GM19455 (cell line): Measurements from ENCODE around the gene UPK3BL1.
"Not testable (repeated sequence)": the region's sequence is repeated elsewhere in the genome, so short reads cannot be mapped to it uniquely, and the experiment has no call there.

Source experiments
- ATAC-seq: cut with Tn5 transposase; IDR thresholded peaks from one replicate; pipeline ENCODE4 v1.9.1; 2021; ENCODE audit not compliant: unreplicated experiment

The UPK3BL1 gene, protein sequence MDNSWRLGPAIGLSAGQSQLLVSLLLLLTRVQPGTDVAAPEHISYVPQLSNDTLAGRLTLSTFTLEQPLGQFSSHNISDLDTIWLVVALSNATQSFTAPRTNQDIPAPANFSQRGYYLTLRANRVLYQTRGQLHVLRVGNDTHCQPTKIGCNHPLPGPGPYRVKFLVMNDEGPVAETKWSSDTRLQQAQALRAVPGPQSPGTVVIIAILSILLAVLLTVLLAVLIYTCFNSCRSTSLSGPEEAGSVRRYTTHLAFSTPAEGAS

DNA sequence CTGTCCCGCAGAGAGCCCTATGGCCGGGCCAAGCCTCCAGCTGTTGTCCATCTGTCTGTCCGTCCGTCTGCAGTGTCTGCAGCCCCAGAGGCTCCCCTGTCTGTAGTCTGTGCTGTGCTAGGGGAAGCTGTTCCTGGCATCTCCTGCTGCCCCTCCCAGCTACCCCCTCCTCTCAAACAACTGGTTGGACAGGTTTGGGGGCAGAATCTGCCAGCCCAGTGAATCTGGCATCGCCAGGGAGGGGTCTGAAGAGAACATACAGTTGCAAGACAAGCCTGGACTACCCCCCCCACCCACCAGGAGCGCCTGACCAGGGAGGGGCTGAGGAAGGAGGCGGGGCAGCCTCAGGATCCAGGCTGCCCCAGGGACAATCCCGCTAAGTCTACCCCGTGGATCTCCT is at the start of gene UPK3BL1:
TSS of gene UPK3BL1 (minus strand) at position 101 of the 400 bp plus-strand sequence. CDS start at position 51, 50 bp downstream.
- not testable (repeated sequence) for ATAC-seq

DNA sequence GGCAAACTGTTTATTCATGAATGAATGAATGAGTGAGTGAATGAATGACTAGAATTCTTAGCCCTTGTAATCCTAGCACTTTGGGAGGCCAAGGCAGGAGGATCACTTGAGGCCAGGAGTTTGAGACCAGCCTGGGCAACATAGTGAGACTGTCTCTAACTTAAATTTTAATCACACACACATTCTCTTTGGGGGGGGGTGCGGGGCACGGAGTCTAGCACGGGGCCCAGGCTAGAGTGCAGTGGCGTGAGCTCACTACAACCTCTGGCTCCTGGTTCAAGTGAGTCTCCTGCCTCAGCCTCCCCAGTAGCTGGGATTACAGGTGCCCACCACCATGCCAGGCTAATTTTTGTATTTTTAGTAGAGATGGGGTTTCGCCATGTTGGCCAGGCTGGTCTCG is 48.0 kb upstream of the UPK3BL1 start:
- ATAC-seq, result not testable (repeated sequence)

DNA sequence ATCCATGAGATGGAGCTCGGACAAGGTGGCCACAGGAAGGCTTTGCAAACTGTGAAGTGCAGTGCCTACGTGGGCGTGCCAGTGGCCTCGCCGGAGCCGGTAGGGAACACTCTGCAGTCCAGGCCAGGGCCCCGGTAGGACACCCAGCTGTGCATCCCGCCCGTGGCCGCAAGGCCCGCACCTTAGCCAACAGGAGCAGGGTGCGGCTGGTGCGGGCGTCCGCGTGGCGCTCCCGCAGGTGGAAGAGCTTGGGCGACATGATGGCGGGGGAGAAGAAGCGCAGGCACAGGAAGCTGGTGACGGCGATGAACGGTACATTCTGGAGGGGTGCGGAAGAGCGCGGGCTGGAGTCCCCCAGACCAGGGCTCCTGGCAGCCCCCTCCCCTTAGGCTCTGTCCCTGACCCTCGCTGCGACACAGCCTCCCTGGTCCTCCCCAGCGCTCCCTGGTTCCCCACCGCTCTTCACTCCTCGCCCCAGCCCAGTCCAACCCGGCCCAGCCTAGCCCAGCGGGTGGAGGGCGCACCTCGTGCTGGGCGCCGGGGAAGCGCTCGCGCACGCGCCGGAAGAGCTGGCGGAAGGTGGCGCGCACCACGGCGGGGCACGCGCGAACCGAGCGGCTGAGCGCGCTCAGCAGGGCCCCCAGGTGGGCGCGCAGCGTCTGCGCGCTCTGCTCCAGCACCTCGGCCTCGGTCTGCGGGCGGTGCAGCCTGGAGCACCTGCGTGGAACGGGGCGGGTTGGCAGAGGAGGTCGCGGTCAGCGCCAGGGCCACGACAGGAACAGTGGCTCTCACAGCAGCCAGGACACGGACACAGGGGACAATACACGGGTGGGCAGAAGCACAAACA is 47.1 kb upstream of the UPK3BL1 start:
- ATAC-seq, result peak; percentile 61

DNA sequence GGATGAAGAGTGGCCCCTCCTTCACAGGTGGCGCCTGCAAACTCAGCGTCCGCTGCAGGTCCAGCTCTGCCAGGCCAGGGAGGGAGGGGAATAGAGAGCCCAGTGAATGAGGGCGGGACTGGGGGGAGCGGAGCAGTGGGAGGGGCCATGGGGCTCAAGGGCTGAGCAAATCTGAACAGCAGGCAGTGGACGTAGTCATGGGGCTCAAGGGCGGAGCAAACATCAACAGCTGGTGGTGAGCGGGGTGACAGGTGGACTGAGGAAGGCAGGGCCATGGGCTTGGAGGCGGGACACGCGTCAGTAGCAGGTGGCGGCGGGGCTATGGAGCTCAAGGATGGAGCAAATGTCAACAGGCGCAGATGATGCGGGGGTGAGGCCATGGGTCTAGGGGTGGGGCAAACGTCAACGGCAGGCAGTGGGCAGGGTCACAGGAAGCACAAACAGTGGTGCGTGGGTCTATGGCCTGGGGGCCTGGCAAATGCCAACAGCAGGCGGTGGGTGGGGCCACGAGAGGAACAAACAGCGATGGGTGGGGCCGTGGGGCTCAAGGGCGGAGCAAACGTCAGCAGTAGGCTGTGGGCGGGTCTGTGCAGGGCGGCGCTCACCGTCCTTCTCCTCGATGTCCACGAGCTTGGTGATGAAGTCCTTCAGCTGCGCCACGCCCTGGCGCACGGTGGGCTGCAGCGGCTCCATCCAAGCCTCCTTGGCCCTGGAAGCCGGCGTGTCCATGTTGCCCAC is 45.9 kb upstream of the UPK3BL1 start:
- peak; percentile 86 for ATAC-seq

DNA sequence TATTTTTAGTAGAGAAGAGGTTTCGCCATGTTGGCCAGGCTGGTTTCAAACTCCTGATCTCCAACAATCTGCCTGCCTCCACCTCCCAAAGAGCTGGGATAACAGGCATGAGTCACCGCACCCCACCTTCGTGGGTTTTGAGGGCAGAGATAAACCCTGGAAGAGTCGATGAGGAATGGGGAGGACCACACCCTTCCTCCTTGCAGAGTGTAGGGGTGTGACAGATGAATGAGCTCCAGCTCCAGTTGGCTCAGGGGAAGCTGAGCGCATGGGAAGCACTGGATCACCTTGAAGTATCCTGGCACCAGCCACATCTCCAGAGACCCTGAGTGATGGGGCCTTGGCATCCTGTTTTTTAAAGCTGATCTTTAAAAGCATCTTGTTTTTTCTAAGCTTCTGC is 40.0 kb upstream of the UPK3BL1 start:
- not testable (repeated sequence) for ATAC-seq

DNA sequence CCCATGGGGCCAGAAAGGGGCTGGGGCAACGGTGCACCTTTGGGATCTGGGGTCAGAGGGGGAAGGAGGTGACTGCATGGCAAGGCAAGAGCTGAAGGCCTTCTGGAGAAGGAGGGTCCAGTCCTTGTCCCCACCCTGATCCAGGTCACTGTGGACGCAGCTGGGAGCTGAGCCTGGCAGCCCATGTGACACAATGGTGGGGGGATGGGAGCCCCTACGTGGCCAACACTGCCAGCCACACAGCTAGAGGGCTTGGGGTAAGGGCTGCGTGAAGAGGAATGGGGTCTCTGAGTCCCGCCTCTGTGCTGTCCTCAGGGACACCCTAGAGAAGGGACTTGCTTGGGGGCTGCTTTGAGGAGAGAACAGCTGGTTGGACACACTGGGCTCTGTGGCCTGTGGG is 38.2 kb upstream of the UPK3BL1 start:
- ATAC-seq, result not testable (repeated sequence)

DNA sequence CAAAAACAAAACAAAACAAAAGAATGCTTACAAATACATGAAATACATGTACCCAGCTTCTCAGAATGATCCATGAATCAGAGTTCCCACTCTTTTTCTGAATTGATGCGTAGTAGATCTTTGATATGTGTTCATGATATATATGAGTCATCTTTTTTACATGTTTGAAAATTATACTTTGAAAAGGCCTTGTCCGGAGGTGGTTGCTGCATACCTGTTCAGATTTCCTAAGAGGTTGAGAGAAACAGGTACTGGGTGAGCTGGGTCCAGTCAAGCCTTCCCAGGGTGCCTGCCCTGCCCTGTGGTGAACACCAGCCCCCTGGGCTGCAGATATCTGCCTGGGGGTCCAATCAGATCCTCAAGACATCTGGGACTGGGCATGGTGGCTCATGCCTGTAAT is 33.0 kb upstream of the UPK3BL1 start:
- not testable (repeated sequence) for ATAC-seq

DNA sequence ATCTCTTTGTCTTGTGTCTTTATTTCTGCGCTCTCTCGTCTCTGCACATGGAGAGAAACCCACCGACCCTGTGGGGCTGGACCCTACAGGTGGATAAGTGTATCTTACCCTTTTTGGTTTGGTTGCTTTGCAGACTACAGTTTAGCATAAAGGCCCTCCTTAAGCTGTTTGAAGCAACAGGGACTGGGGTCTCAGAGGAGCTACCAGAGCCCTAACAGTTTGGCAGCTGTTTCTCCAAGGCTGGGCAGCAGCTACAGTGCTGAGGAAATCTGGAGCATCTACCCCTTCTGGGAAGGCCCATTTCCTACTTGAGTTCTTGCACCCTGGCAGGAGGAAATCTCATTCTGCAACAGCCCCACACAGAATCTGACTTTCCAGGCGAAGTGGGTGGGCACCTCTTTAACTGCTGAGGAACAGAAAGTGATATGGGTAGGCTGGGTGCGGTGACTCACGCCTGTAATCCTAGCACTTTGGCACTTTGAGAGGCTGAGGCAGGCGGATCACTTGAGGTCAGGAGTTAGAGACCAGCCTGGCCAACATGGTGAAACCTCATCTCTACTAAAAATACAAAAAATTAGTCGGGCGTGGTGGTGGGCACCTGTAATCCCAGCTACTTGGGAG is 31.0 kb upstream of the UPK3BL1 start:
- not testable (repeated sequence) for ATAC-seq

DNA sequence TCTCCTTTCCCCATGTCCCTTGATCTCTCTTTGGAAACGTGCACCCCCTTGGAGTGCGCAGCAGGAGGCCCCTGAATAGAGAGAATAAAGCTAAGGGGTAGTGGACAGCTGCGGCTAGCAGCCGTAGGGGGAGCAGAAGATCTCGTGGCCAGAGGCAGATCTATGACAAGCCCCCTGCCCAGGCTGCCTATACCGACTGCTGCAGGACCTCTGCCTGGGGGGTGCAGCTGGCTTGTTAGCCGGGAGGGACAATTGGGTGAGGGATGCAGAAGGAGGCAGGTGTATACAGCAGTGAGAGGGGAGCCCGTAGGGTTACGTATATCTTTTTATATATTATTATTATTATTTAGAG is 29.3 kb upstream of the UPK3BL1 start:
- not testable (repeated sequence) for ATAC-seq

DNA sequence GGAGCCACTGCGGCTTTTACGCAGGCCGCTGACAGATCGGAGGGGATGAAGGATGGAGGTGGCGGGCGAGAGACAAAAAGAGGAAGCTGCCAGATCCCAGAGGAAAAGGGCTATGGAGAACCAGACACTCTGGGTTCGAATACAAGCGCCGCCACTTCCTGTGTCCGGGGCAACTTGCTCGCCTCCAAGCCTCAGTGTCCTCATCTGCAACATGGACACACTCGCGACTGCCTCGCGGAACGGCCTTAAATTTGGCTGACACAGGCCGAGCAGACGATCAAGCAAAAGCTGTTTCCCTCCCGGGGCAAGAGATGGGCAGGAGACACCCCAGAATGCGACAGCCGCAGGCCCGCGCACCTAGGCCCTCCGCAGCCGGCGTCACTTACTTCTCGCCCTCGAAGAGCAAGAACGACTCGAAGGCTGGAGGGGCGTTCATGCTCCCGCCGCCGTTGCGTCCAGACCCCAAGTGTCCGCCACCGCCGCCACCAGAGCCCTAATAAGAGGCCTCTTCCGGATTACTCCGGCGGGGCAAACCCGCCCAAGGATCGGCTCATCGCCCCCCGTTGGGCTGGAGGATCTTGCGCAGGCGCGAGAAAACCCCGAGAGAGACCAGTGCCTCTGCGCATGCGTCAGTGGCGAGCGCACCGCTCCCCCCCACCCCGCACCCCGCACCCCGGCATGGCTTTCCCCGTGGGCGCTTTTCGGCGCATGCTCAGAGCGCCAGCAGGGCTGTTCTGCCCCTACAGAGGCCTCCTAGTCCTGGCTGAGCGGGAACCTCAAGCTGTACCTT is 28.8 kb upstream of the UPK3BL1 start, which contains the start of gene POLR2J2:
TSS of gene POLR2J2 (minus strand) at position 498 of the 790 bp plus-strand sequence. CDS start at position 436, 62 bp downstream.
- ATAC-seq, result peak; percentile 62

DNA sequence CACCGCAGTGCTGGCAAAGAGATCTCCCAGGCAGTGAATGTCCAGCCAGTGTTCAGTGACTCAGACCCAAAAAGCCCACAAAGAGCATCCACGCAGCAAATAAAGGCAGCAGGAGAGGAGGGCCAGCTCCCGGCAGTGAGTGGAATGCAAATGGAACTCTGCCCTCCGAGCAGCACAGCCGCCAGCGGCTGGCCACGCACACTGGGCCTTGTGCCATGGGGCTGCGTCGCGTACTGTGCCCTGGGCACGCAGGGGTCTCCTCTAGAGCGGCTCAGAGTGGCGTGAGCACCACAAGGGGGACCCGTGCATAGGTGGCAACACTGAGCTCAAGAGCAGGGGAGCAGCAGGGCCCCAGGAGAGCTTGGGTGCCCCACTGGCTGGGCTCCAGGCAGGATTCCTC is 24.9 kb upstream of the UPK3BL1 start:
- ATAC-seq, result not testable (repeated sequence)

DNA sequence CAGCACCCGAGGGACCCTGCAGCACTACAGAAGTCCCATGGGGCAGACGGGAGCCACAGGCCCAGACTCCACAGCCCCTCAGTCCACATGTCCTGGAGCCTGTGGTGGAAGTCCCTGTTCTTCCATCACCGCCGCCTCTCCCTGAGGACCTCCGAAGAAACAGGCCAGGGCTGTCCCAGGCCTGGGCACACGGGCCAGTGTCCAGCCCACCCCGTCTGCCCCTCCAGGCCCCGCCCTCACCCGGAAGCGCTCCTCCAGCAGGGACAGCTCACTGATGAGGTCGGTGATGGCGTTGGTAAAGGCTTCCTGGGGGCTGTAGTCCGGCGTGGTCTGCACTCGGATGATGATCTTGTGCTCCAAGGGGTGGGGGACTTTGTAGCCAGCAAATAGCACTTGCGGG is 24.3 kb upstream of the UPK3BL1 start:
- not testable (repeated sequence) for ATAC-seq

DNA sequence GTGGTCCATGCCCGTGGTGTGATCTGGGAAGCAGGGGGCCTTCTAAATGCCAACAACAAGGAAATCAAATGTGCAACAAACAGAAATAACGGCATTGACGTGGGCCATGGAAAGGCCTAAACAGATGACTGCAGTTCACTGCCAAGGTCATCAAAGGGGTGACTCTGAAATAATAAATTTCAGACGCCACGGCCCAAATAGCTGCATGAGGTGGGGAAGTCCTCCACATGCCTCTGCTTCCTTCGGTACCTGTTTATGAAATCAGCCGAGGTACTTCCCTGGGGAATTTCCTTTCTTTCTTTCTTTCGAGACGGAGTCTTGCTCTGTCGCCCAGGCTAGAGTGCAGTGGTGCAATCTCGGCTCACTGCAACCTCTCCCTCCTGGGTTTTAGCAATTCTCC is 22.2 kb upstream of the UPK3BL1 start:
- not testable (repeated sequence) for ATAC-seq

DNA sequence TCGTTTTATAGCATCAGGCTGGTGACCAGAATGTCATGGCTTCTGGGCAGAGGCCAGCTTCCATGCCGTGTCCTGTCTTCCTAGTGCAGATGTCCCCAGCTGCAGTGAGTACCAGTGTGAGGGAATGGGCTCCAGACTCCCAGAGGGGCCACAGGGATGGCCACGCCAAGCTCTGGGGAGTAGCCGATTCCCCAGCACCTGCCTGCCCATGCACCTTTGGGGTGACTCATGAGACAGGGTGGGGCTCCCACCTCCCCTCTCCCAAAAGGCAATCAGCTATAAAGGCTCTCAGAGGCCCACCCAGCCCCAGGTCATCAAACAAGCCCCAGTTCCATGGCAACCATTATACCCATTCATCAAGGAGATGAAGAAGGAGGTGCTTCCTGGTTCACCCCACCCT is 7.3 kb upstream of the UPK3BL1 start, which contains the start of gene SPDYE2B:
TSS of gene SPDYE2B (plus strand) at position 396 of the 400 bp plus-strand sequence. CDS start 2,030 bp downstream, outside the sequence.
- ATAC-seq, result not testable (repeated sequence)

DNA sequence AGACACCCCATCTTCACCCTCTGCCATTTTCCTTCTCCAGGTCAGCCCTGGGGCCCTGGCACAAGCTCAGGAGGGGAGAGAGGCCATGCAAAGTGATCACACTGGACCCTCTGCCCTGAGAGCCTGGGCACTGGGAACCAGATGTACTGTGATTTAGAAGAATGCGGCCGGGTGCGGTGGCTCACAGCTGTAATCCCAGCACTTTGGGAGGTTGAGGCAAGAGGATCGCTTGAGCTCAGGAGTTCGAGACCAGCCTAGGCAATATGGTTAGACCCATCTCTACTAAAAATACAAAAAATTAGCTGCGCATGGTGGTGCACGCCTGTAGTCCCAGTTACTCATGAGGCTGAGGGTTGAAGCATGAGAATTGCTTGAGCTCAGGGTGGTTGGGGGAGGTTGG is 5.2 kb upstream of the UPK3BL1 start:
- not testable (repeated sequence) for ATAC-seq

DNA sequence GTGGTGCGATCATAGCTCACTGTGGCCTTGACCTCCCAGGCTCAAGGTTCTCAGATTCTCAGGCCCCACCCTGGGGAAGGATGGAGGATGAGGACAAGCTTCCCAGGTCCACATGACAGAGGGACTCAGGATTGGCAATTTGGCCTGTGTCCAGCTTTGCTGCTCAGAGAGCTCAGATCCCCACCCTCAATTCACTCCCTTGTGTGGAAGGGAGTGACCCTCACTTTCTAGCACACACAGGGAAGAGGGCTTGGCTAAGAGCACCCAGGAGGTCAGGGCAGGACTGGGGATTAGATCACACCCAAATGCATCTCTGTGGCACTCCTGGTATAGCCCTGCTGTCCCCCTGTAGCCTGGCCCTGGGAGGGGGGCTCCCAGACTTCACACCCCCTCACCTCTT is 813 bp upstream of the UPK3BL1 start:
- not testable (repeated sequence) for ATAC-seq

DNA sequence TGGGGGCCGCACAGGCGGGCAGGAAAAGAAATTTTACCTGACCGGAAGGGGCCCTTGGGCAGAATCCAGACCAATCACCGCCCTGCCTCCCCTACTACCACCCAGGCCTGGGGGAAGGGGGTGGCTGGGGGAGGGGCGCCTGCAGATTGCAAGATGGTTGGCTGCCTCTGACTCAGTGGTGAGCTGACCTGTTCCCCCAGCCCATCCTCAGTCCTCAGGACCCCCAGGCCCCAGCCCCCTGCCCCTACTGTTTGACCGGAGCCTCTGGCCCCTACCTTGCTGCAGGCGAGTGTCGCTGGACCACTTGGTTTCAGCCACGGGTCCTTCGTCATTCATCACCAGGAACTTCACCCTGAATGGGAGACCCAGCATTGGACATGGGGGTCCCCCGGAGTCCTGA is 3.7 kb downstream of the UPK3BL1 start:
- ATAC-seq, result not testable (repeated sequence)

DNA sequence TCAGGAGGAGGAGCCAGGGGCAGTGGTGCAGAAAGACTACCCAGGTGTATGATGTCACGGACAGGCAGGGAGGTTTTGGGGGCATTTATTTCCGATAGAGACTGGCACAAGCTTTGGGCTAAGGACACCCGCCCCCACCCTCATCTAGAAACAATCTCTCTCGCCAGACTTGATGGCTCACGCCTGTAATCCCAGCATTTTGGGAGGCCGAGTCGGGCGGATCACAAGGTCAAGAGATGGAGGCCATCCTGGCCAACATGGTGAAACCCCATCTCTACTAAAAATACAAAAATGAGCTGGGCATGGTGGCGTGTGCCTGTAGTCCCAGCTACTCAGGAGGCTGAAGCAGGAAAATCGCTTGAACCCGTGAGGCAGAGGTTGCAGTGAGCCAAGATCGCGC is 5.6 kb downstream of the UPK3BL1 start:
- not testable (repeated sequence) for ATAC-seq

DNA sequence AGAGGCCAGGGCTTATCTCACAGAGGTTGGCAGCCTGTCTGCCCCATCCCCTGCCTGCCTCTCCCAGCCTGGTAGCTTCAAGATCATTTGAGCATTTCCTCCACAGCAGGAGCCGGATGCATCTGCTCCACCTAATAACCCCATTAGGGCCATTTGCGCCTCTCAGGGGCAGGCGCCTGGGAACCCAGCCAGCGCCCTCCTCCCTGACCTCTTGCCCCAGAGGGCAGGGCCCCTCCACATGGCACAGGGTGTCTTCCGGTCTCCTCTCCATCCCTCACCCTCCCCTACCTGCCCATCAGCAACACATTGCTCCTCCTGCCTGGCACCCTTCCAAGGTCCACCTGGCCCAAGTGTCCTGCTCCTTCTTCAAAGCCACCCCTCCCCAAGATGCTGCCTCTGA is 7.2 kb downstream of the UPK3BL1 start:
- not testable (repeated sequence) for ATAC-seq

DNA sequence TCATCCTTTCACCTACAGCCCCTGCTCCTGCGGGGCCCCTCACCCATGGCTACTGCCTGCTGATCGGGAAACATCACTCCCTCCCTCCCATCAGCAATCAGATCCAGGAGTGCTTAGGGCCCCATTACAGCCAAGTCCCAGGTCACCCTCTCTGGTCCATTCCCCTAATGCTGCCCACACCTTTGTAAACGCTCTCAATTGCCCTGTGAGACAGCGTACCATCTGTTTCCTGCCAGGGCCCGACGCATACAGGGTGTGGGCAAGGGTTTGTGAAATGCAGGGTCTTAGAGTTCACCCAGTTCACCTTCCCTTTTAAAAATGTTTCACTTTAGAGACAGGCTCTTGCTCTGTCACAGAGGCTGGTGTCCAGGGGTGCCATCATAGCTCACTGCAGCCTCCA is 8.3 kb downstream of the UPK3BL1 start:
- ATAC-seq, result not testable (repeated sequence)
